ENCODE measurements around the gene COX7A1.

Gene COX7A1

DNA sequence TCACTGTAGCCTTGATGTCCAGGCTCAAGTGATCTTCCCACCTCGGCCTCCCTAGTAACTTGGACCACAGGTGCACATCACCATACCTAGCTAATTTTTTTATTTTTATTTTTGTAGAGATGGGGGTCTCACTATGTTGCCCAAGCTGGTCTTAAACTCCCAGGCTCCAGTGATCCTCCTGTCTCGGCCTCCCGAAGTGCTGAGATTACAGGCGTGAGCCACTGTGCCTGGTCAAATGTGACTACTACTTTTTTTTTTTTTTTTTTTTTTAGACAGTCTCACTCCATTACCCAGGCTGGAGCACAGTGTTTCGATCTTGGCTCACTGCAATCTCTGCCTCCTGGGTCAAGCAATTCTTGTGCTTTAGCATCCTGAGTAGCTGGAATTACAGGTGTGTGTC is 20.6 kb upstream of the COX7A1 start:
- TF ChIP-seq MAX (IDR thresholded peaks at IDR 0.05; ENCODE audit: low read depth, low read length) (no peak), CTCF (IDR thresholded peaks at IDR 0.05; ENCODE audit: low read depth, low read length) (no peak), POLR2A (IDR thresholded peaks at IDR 0.05; ENCODE audit: extremely low read depth, insufficient read length) (no peak), MYC (IDR thresholded peaks at IDR 0.05; ENCODE audit: low read depth, low read length) (no peak)
- H3K4me3 ChIP-seq (ENCODE audit: low read depth, low read length), result no peak overlapping the region
- no peak for DNase-seq (ENCODE audit: low read depth)

DNA sequence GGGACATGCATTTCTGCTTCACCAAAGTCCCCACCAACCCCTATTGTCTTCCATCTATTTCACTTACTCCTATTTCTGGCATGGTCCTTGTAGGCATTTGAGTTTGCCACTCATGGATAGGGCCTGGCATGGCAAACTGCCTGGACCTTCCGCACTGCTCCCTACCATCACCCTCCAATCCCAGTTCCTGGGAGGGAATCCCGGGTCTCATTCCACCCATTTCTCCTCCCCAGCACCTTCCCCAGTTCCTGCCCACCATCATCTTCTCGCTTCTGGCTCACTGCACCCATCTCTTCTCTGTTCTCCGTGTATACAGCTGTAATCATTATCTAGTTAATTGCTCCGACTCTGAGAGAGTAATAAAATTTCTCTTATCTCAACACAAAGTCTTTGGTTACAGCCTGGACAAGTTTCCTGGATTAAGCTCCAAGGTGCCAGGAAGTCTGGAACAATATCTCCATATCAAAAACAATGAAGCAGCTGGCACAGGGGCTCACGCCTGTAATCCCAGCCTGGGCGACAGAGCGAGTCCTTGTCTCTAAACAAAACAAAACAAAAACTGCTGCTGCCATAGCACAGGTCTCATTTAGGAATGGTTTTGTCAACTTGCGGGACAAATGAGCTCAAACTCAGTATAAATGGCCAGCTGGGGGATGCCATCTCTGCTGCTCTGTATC is 17.0 kb upstream of the COX7A1 start:
- TF ChIP-seq POLR2A (IDR thresholded peaks at IDR 0.05; ENCODE audit: extremely low read depth, insufficient read length), result no peak
- no peak for TF ChIP-seq MYC (IDR thresholded peaks at IDR 0.05; ENCODE audit: low read depth, low read length)
- no peak for TF ChIP-seq MAX (IDR thresholded peaks at IDR 0.05; ENCODE audit: low read depth, low read length)
- no peak for TF ChIP-seq CTCF (IDR thresholded peaks at IDR 0.05; ENCODE audit: low read depth, low read length)
- H3K4me3 ChIP-seq (ENCODE audit: low read depth, low read length), result no peak overlapping the region
- no peak for DNase-seq (ENCODE audit: low read depth)

GRCh38 chr19:36163813-36164212 is 11.6 kb upstream of the COX7A1 start:
- DNase-seq (ENCODE audit: low read depth), result no peak
- H3K4me3 ChIP-seq (ENCODE audit: low read depth, low read length), result no peak overlapping the region
- TF ChIP-seq POLR2A (IDR thresholded peaks at IDR 0.05; ENCODE audit: extremely low read depth, insufficient read length), result no peak
- TF ChIP-seq MAX (IDR thresholded peaks at IDR 0.05; ENCODE audit: low read depth, low read length), result no peak
- no peak for TF ChIP-seq CTCF (IDR thresholded peaks at IDR 0.05; ENCODE audit: low read depth, low read length)
- no peak for TF ChIP-seq MYC (IDR thresholded peaks at IDR 0.05; ENCODE audit: low read depth, low read length)

DNA sequence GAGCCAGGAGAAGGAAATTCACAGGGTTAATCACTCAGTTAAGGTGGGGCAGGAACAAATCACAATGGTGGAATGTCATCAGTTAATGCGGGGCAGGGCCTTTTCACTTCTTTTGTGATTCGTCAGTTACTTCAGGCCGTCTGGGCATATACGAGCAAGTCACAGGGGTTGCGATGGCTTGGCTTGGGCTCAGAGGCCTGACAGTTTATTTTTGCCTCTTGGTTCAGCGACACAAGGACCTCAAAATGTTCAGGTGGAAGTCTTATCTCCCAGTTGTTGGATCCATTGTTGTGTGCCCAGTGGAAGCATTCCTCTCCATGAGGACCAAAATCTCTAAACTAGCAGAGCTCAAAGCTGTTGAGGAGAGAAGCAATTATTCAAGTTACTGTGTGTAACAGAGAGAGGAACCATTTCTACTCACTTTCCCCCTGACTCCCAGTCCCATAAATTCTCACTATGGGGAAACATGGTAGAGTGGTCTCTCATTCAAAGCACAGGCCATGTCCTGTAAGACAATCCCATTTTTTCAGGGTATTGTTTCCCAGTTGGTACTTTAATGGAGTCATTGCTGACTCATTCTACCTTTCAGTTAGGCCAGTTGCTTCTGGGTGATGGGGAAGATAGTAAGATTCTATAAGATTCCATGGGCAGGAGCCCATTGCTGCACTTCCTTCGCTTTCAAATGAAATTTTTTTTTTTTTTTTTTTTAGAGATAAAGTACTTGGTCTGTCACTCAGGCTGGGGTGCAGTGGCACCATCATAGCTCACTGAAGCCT is 8.8 kb upstream of the COX7A1 start:
- no peak overlapping the region for H3K4me3 ChIP-seq (ENCODE audit: low read depth, low read length)
- DNase-seq (ENCODE audit: low read depth), result no peak
- TF ChIP-seq POLR2A (IDR thresholded peaks at IDR 0.05; ENCODE audit: extremely low read depth, insufficient read length), result no peak
- TF ChIP-seq CTCF (IDR thresholded peaks at IDR 0.05; ENCODE audit: low read depth, low read length), result no peak
- no peak for TF ChIP-seq MAX (IDR thresholded peaks at IDR 0.05; ENCODE audit: low read depth, low read length)
- TF ChIP-seq MYC (IDR thresholded peaks at IDR 0.05; ENCODE audit: low read depth, low read length), result no peak

DNA sequence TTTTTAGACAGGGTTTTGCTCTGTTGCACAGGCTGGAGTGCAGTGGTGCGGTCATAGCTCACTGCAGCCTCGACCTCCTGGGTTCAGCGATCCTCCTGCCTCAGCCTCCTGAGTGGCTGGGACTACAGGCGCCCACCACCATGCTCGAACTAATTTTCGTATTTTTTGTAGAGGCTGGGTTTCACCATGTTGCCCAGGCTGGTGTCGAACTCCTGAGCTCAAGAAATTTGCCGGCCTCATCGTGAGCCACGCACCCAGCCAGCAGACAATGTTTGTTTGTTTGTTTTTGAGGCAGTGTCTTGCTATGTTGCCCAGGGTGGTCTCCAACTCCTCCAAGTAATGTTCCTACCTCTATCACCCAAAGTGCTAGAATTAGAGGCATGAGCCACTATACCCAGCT is 879 bp upstream of the COX7A1 start:
- no peak overlapping the region for H3K4me3 ChIP-seq (ENCODE audit: low read depth, low read length)
- DNase-seq (ENCODE audit: low read depth), result no peak
- TF ChIP-seq MAX (IDR thresholded peaks at IDR 0.05; ENCODE audit: low read depth, low read length) (no peak), POLR2A (IDR thresholded peaks at IDR 0.05; ENCODE audit: extremely low read depth, insufficient read length) (no peak), MYC (IDR thresholded peaks at IDR 0.05; ENCODE audit: low read depth, low read length) (no peak), CTCF (IDR thresholded peaks at IDR 0.05; ENCODE audit: low read depth, low read length) (no peak)
